Measurements from ENCODE around the gene MAD1L1. TPM values are rescaled to one million over a fixed set of nuclear protein-coding genes. Genes with fewer than 3 reads are reported as not detected.

Gene MAD1L1
- total and polyA plus RNA-seq, 2 of the 13 experiments (the other 11 are each of a cell fraction or from before 2014, with no cell fraction given), result 17.4 to 64.7 TPM

- no peak overlapping the region for H3K4me3 ChIP-seq (replicated peaks in 1 of 3; ENCODE audit: insufficient read depth in 1 of 3, low read depth in 2 of 3, low read length in 3 of 3)
- no peak overlapping the region for H2AFZ ChIP-seq (ENCODE audit: low read length)
- ChIA-PET POLR2A (no interaction called here), CTCF (ENCODE audit: low intra/inter-chr PET ratio, low total read pairs) (no interaction called here)
- no peak for ATAC-seq
- no peak overlapping the region for H3K4me2 ChIP-seq (ENCODE audit: low read depth, low read length)
- H3K27ac ChIP-seq (ENCODE audit: extremely low read length, insufficient read depth, low read length), result no peak overlapping the region
- no peaks in the 10 kb centered on the region for H3K79me2 ChIP-seq (ENCODE audit: insufficient read depth, low read length)
- no peaks in the 10 kb centered on the region for H3K4me1 ChIP-seq (ENCODE audit: insufficient read depth, low read length)
- no peak for DNase-seq (ENCODE audit: low spot score)
- WGBS (ENCODE audit: low lambda C conversion rate), result 96% methylated on average over 5 of the region's 15 CpGs
- no peaks in the 10 kb centered on the region for H3K27me3 ChIP-seq (ENCODE audit: control insufficient read depth in 1 of 2, insufficient read depth in 2 of 2, low read length in 2 of 2)
- H4K20me1 ChIP-seq (ENCODE audit: insufficient read depth, low read length), result no peaks in the 10 kb centered on the region
- BruUV-seq (replicated peaks), result no TSS peak
- in situ Hi-C loops (cut with HindIII; ENCODE audit: extremely low pct_ligation_motif_present, low pct_unique_long_range_greater_than_20kb) (no loop called here), intact Hi-C loops (cut with micrococcal nuclease; ENCODE audit: unreplicated experiment) (no loop called here)
- H3K9me3 ChIP-seq (ENCODE audit: low read length), result no peaks in the 10 kb centered on the region
- FAIRE-seq, result no peak
- H3K36me3 ChIP-seq (replicated peaks in 1 of 2; ENCODE audit: control insufficient read depth in 1 of 2, insufficient read depth in 2 of 2, low read length in 2 of 2), result peaks cover 2 to 14% of the 10 kb centered on the region in 2 experiments; a peak in 2 of 5 replicates
- H3K9ac ChIP-seq (ENCODE audit: insufficient read depth, low read depth, low read length), result no peak overlapping the region
- no peak for TF ChIP-seq E2F2 (CRISPR knock-in tag; IDR thresholded peaks at IDR 0.05; ENCODE audit: borderline replicate concordance)
- no peak for TF ChIP-seq PRPF4 (IDR thresholded peaks at IDR 0.05; ENCODE audit: low read depth, low read length, poor library complexity, severe bottlenecking)
- TF ChIP-seq TBX3 (IDR thresholded peaks at IDR 0.05; ENCODE audit: borderline replicate concordance), result no peak
- no peak for TF ChIP-seq HMGXB3 (CRISPR knock-in tag; IDR thresholded peaks at IDR 0.05; ENCODE audit: borderline replicate concordance)
- no peak for TF ChIP-seq ZBTB10 (CRISPR knock-in tag; IDR thresholded peaks at IDR 0.05; ENCODE audit: borderline replicate concordance)
- no peak for TF ChIP-seq ATF4 (CRISPR knock-in tag; IDR thresholded peaks at IDR 0.05)
- TF ChIP-seq MYC (CRISPR knock-in tag; IDR thresholded peaks at IDR 0.05; ENCODE audit: borderline replicate concordance), result no peak
- TF ChIP-seq ZNF570 (CRISPR knock-in tag; IDR thresholded peaks at IDR 0.05; ENCODE audit: borderline replicate concordance), result no peak
These were observed 280.0 kb downstream of the MAD1L1 start for GRCh38 chr7:1952781-1953180.

Data from HepG2 (cell line).